ENCODE results near the gene LDHAL6A.

DNA sequence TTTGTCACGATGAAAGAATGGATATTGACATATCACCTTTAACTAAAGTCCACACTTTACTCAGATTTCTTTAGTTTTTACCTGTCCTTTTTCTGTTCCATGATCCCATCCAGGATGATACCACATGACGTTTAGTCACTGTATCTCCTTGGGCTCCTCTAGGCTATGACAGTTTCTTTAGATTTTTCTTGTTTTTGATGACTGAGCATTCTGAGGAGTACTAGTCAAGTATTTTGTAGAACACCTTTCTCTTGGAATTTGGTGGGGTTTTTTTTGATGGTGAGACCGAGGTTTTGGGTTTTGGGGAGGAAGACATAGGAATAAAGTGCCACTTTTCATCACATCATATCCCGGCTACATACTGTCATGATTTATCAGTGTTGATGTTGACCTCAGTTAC is 4.0 kb downstream of the LDHAL6A start:
- TF ChIP-seq, protein P1, sequence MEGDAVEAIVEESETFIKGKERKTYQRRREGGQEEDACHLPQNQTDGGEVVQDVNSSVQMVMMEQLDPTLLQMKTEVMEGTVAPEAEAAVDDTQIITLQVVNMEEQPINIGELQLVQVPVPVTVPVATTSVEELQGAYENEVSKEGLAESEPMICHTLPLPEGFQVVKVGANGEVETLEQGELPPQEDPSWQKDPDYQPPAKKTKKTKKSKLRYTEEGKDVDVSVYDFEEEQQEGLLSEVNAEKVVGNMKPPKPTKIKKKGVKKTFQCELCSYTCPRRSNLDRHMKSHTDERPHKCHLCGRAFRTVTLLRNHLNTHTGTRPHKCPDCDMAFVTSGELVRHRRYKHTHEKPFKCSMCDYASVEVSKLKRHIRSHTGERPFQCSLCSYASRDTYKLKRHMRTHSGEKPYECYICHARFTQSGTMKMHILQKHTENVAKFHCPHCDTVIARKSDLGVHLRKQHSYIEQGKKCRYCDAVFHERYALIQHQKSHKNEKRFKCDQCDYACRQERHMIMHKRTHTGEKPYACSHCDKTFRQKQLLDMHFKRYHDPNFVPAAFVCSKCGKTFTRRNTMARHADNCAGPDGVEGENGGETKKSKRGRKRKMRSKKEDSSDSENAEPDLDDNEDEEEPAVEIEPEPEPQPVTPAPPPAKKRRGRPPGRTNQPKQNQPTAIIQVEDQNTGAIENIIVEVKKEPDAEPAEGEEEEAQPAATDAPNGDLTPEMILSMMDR (IDR thresholded peaks at IDR 0.05) = no peak
- TF ChIP-seq POLR2A (IDR thresholded peaks at IDR 0.05) = no peak

Measured in heart left ventricle (tissue), 13 donors.